ENCODE results near the gene IGFBP7.

IGFBP7 gene

GRCh38 chr4:57039345-57039744, 70.8 kb downstream of the IGFBP7 start:
- DNase-seq: no peak

GRCh38 chr4:57037982-57038604, 72.1 kb downstream of the IGFBP7 start:
- DNase-seq: peak; percentile 57

DNA sequence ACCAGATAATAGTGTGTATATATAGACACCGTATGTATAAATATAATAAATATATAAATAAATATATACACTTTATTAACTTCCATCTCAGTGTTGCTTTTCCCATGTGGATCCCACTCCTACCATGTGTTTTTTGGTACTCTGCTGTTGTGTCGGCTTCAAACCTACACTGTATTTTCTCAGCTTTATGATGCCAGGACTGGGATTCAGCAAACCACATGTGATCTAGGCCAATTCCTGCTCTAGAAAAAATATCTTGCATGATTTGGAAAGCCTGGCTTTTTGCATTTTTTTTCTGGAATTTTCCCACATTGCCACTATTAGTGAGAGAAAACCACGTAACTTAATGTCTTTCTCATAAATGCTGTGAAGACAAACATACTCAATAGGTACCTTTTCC, 75.7 kb downstream of the IGFBP7 start:
- no peak for DNase-seq

DNA sequence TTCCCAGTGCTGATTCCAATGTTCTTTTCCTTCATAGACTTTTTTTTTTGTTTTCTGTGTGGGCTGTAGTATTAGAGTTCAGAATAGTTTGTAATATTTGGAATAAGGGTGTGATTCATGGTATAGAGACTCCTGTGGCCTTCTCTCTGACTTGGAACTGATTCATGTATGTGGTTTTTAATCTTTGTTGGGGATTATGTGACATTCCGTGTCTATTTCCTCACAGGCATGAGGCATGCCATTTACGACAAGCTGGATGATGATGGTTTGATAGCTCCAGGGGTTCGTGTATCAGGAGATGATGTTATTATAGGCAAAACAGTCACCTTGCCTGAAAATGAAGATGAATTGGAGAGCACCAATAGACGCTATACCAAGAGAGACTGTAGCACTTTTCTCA, 87.1 kb downstream of the IGFBP7 start:
- no peak for DNase-seq

DNA sequence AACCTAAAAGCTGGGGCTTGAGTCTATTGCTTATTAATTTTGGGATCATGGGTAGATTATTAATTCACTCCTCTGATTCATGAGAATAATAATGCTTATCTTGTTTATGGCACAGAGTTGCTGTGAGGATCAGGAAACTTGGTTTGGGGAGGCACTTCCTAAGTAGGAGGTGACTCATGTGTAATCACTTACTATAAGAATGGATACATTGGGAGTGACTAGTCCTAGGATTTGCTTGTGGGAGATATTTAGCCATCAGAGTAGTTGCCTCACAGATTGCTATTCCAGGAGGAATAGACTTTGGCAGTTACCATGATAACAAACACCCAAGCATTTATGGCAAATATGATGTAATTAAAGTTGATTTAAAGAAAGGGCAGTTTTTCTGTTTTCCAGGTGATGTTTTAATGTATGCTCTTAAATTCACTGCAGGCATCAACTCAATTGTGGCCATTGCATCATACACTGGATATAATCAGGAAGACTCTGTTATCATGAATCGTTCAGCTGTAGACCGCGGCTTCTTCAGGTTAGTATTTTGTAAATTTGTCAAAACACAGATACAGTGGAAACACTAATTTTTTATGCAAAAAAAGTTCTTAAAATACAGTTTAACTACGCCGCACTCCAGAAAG, 89.6 kb downstream of the IGFBP7 start:
- DNase-seq: no peak

DNA sequence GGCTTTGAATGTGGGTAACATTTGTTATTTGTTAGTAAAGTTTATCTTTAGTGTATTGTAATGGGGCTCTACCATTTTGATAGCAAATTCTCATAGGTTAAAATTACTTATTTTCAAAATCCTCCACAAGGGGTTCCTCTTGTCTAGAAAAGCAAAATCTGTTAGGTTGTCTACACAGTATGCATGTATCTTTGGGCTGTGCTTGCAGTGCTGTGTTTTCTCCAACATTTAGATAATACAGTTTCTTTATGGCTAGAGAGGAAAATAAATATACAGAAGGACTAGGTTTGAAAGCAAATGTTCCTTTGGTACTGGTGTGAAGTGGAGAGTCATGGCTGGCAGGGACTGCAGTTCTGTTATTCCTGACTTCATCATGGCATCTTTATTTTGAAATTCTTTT, 91.2 kb downstream of the IGFBP7 start:
- DNase-seq: no peak

- DNase-seq: no peak
Observed at GRCh38 chr4:57013543-57014120, 96.6 kb downstream of the IGFBP7 start.

DNA sequence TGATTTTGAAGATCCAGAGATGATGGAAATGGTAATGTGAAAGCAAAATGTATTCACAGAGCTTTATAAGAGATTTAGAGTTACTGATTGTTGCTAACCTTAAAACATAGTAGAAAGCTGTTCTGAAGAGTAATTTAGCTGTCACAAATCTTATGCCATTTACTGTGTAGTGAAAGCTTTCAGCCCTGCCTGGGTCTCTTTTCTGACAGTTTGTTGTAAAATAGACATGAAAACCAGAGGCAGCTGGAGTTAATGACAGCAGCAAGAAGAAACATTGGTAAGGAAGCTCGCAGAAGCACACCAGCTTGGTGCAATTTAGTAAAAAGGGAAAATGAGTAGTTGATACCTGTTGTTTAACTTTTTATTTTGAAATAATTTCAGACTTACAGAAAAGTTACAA, 110.4 kb downstream of the IGFBP7 start:
- DNase-seq: no peak

DNA sequence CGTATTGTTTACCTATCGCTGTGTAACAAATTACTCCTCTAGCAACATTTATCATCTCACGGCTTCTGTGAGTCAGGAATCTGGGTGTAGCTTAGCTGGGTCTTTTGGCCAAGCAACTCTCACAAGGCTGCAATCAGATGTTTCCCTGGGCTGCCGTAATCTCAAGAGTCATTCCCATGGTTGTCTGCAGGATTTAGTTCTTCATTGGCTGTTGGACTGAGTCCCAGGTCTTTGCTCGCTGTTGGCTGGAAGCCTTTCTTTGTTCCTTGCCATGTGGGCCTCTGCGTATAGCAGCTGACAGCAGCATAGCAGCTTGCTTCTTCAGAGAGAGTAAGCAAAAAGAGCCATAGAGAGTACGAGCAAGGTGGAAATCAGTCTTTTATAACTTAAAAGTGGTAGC, 114.7 kb downstream of the IGFBP7 start:
- DNase-seq: peak; percentile 82

GRCh38 chr4:56990109-56990905, 119.9 kb downstream of the IGFBP7 start:
- no peak for DNase-seq

DNA sequence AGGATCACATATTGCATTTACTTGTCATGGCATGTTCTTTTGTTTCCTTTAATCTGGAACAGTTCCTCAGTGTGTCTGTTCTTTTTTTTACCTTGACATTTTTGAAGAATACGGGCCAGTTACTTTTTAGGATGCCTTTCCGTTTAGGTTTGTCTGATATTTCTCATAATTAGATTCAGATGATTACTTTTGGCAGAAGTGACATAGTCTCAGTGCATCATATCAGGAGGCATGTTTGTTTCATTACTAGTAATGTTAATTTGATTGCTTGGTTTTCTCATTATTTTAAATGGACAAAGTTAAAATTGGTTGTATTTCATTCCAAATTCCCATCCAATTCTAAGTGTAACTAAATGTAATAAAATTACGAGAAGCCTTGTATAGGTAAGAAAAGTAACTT, 123.2 kb downstream of the IGFBP7 start:
- no peak for DNase-seq

GRCh38 chr4:56986192-56986591, 124.0 kb downstream of the IGFBP7 start:
- DNase-seq: no peak

- no peak for DNase-seq
Observed at GRCh38 chr4:56981795-56982201, 128.4 kb downstream of the IGFBP7 start.

All from femur (tissue), 1 donor.